SH-SY5Y (cell line): ENCODE data around the gene EFCAB6.

ENCODE experiments used
- GATA2 ChIP-seq: IDR thresholded peaks from 2 replicates; pipeline ENCODE4 v1.6.1; 2011; ENCODE audit warnings: mild to moderate bottlenecking, low read depth, low read length
- GATA3 ChIP-seq: IDR thresholded peaks from 2 replicates; pipeline ENCODE4 v1.6.1; 2011; ENCODE audit warnings: low read depth, mild to moderate bottlenecking, low read length, moderate library complexity

DNA sequence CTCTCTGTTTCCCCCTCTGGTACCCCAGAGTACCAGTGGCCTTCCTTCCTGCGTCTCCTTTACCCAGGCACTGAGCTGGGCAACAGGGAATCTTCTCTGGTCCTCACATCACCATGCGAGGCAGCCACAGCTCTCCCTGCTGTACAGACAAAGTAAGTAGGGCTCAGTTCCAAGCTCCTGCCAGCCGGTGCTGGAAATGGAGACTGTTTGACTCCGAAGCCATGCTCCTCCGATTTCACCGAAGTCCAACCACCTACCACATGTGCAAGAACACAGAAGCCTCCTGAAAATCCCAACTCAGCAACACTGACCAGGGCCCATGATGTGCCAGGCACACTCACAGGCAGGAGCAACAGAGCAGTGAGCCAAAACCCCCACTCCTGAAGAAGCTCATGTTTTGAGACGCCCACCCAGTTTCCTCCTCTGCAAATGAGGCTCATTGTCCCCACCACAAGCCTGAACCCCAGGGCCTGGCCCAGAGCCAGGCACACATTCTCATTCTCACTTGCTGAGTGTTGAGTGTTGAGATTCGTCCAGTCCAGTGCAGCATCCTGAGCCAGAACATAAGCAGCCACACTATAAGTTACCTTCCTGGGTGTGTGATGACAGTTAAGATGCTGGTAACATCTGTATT, 244.3 kb downstream of the EFCAB6 start:
- TF ChIP-seq GATA3 (no peak), GATA2 (no peak)
